NCI-H2227 treated with DMSO at 0.1 percent for 48 hours (cell line): ENCODE results near the gene DDX49.
A peak's percentile ranks its signal among the peaks of the same experiment; 100 is the strongest.

ENCODE experiments used
- DNase-seq: peaks from one replicate; lab custom pipeline; 2025; lab: John Stamatoyannopoulos, UW

Gene DDX49

GRCh38 chr19:18919086-18919899 is at the start of gene DDX49, which contains the start of gene COPE:
Gene DDX49, plus strand, starts transcription at chr19:18919715. Its CDS starts 27 bp downstream, at chr19:18919742.
Gene COPE, minus strand, starts transcription at chr19:18919387. Its CDS starts 39 bp downstream, at chr19:18919348.
- peak; percentile 97 for DNase-seq

- DNase-seq, result no peak
Observed at GRCh38 chr19:18869781-18870530, 49.6 kb upstream of the DDX49 start.

- no peak for DNase-seq
Observed at GRCh38 chr19:18870531-18871172, 48.9 kb upstream of the DDX49 start.

GRCh38 chr19:18871543-18871942 is 48.0 kb upstream of the DDX49 start:
- no peak for DNase-seq

- no peak for DNase-seq
Observed at GRCh38 chr19:18875726-18876125, 43.8 kb upstream of the DDX49 start.

- DNase-seq, result no peak
Observed at GRCh38 chr19:18876865-18877264, 42.6 kb upstream of the DDX49 start.

GRCh38 chr19:18878058-18878797 is 41.3 kb upstream of the DDX49 start:
- no peak for DNase-seq

GRCh38 chr19:18878858-18879578 is 40.5 kb upstream of the DDX49 start:
- no peak for DNase-seq

GRCh38 chr19:18879579-18880373 is 39.7 kb upstream of the DDX49 start:
- no peak for DNase-seq

- DNase-seq, result no peak
Observed at GRCh38 chr19:18881491-18881890, 38.0 kb upstream of the DDX49 start.

- DNase-seq, result no peak
Observed at GRCh38 chr19:18883526-18884304, 35.8 kb upstream of the DDX49 start.

GRCh38 chr19:18886972-18887371 is 32.5 kb upstream of the DDX49 start:
- DNase-seq, result no peak

GRCh38 chr19:18889949-18890745 is 29.4 kb upstream of the DDX49 start:
- DNase-seq, result no peak

- DNase-seq, result no peak
Observed at GRCh38 chr19:18893587-18894253, 25.8 kb upstream of the DDX49 start.

GRCh38 chr19:18894254-18895037 is 25.1 kb upstream of the DDX49 start:
- DNase-seq, result peak; percentile 71

- no peak for DNase-seq
Observed at GRCh38 chr19:18895038-18895823, 24.3 kb upstream of the DDX49 start.
